Neural crest cell (in vitro differentiated cells): ENCODE data around the gene NDUFV3. TPM values are rescaled to one million over a fixed set of nuclear protein-coding genes. Genes with fewer than 3 reads are reported as not detected.
A peak's percentile ranks its signal among the peaks of the same experiment; 100 is the strongest.

ENCODE experiments used
- DNase-seq: peaks from one replicate; pipeline ENCODE4 v3.0.0; 2021; ENCODE audit warnings: low read depth, mixed read lengths, low spot score
- H3K27ac Mint-ChIP-seq: one replicate; pipeline ENCODE4 v1.8.0; 2021; ENCODE audit warnings: mild to moderate bottlenecking, mixed read lengths; ENCODE audit not compliant: unreplicated experiment
- H3K27me3 Mint-ChIP-seq: 2 replicates; pipeline ENCODE4 v1.8.0; 2021; ENCODE audit warnings: low read depth, mild to moderate bottlenecking, mixed read lengths
- H3K36me3 Mint-ChIP-seq: 2 replicates; pipeline ENCODE4 v1.8.0; 2021; ENCODE audit warnings: low read depth, mild to moderate bottlenecking, mixed read lengths
- H3K4me1 Mint-ChIP-seq: 2 replicates; pipeline ENCODE4 v1.8.0; 2021; ENCODE audit warnings: mixed read lengths
- H3K4me3 Mint-ChIP-seq: one replicate; pipeline ENCODE4 v1.8.0; 2021; ENCODE audit warnings: mild to moderate bottlenecking, mixed read lengths
- H3K9me3 Mint-ChIP-seq: 2 replicates; pipeline ENCODE4 v1.8.0; 2021; ENCODE audit warnings: mixed read lengths
- CTCF ChIP-seq: fragments of 200-600 bp; sonication (generic); conservative IDR thresholded peaks from 2 replicates; pipeline ENCODE4 v1.5.0; 2021; ENCODE audit warnings: antibody characterized with exemption, mild to moderate bottlenecking
- long read RNA-seq: library from polyadenylated mRNA; unstranded; transcript quantifications from one replicate; pipeline ENCODE4 v2.0.0, GENCODE V29; 2020
- total RNA-seq: library from RNA; stranded (reverse); gene quantifications from 2 replicates; pipeline ENCODE4 v1.2.1, GENCODE V29; 2021

Gene NDUFV3
- total RNA-seq = 38.1 and 38.5 TPM in 2 replicates
- long read RNA-seq, full-length matches to known transcripts = 30 of 37 reads
- long read RNA-seq, partial matches to known transcripts = 3 of 37 reads
- long read RNA-seq, other reads (novel, unspliced or antisense) = 4 of 37 reads

GRCh38 chr21:42892931-42893755 lies at the start of gene NDUFV3:
Gene NDUFV3 (plus strand): TSS chr21:42893309. CDS start chr21:42893334, 25 bp downstream.
- Mint-ChIP-seq H3K9me3 (no peaks in the 10 kb centered on the region), H3K27ac (peak within 1 kb of the TSS; percentile 91), H3K4me1 (peaks cover 11% of the 10 kb centered on the region), H3K4me3 (peak within 1 kb of the TSS; percentile 93), H3K27me3 (no peaks in the 10 kb centered on the region), H3K36me3 (no peaks in the 10 kb centered on the region)
- DNase-seq = peak; percentile 97
- no peak for TF ChIP-seq CTCF

- no peaks in the 10 kb centered on the region for H3K9me3 Mint-ChIP-seq
- peaks cover 19% of the 10 kb centered on the region for H3K36me3 Mint-ChIP-seq
- DNase-seq = no peak
These were observed 48.5 kb upstream of the NDUFV3 start for GRCh38 chr21:42844411-42845113.

GRCh38 chr21:42845296-42845965 lies 47.7 kb upstream of the NDUFV3 start:
- no peak for DNase-seq
- no peak overlapping the region for H3K27ac Mint-ChIP-seq
- H3K27me3 Mint-ChIP-seq = no peaks in the 10 kb centered on the region
- H3K36me3 Mint-ChIP-seq = peaks cover 20% of the 10 kb centered on the region
- peaks cover 7% of the 10 kb centered on the region for H3K4me1 Mint-ChIP-seq
- no peak for TF ChIP-seq CTCF
- no peak overlapping the region for H3K4me3 Mint-ChIP-seq
- H3K9me3 Mint-ChIP-seq = no peaks in the 10 kb centered on the region

More at GRCh38 chr21:42844411-42845113, 48.5 kb upstream of the NDUFV3 start:
- Mint-ChIP-seq H3K27ac (peak overlapping the region; percentile 16), H3K27me3 (no peaks in the 10 kb centered on the region), H3K4me3 (no peak overlapping the region), H3K4me1 (peaks cover 7% of the 10 kb centered on the region)
- no peak for TF ChIP-seq CTCF

DNA sequence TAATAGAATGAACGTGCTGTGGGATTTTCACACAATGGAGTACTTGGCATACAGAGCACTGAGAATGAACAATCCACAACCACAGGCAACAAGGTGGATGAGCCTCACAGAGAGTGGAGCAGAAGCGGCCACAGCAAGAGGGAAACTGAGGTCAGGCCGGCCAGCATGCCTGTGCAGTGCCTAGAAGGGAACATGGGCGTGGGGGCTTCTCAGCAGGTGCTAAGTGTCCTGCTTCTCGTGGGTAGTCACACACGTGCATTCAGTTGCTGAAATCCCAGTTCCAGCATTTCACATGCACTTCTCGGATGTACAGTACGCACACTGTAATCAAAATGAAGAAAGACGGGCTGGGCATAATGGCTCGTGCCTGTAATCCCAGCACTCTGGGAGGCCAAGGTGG lies 46.9 kb upstream of the NDUFV3 start:
- DNase-seq = no peak
- no peak overlapping the region for H3K27ac Mint-ChIP-seq
- peaks cover 20% of the 10 kb centered on the region for H3K36me3 Mint-ChIP-seq
- TF ChIP-seq CTCF = no peak
- no peaks in the 10 kb centered on the region for H3K9me3 Mint-ChIP-seq
- H3K27me3 Mint-ChIP-seq = no peaks in the 10 kb centered on the region
- H3K4me3 Mint-ChIP-seq = no peak overlapping the region
- peaks cover 7% of the 10 kb centered on the region for H3K4me1 Mint-ChIP-seq

DNA sequence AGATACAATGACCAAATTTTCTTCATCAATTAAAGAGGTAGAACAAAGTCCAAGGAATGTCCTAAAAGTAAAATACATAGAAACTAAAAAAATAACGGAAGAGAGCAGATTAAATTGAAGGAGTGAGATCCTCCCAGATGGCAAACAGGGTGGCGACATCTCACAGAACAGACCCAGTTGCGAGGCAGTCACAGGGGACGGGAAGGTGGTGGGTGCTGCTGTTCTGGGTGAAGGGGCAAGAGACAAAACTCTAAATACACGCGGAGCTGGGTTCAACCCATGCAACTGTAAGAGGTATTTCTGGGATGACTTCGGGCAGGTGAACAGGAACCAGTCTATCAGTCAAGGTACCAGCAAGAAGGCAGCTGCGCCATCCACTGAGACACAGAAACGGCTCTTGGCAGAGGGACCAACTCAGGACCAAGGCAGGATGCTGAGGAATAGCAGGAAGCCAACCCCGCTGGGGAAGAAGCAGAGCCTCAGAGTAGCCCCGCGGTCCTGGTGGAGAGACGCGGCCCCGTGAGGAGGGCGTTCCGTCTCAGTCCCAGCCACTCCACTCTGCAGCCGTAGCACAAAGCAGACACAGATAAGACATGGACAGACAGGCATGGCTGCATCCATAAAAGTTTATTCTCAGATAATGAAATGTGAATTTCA lies 45.9 kb upstream of the NDUFV3 start:
- H3K4me1 Mint-ChIP-seq = peaks cover 7% of the 10 kb centered on the region
- peaks cover 20% of the 10 kb centered on the region for H3K36me3 Mint-ChIP-seq
- TF ChIP-seq CTCF = no peak
- H3K27ac Mint-ChIP-seq = no peak overlapping the region
- H3K27me3 Mint-ChIP-seq = no peaks in the 10 kb centered on the region
- H3K9me3 Mint-ChIP-seq = no peaks in the 10 kb centered on the region
- DNase-seq = no peak
- H3K4me3 Mint-ChIP-seq = no peak overlapping the region
